HG03442 (cell line): ENCODE data around the gene DDX11.
"Not testable (repeated sequence)": the region's sequence is repeated elsewhere in the genome, so short reads cannot be mapped to it uniquely, and the experiment has no call there.

Experiments
- ATAC-seq: cut with Tn5 transposase; IDR thresholded peaks from one replicate; pipeline ENCODE4 v1.9.1; 2021; ENCODE audit warnings: mild to moderate bottlenecking, moderate library complexity; ENCODE audit not compliant: unreplicated experiment

Gene DDX11

DNA sequence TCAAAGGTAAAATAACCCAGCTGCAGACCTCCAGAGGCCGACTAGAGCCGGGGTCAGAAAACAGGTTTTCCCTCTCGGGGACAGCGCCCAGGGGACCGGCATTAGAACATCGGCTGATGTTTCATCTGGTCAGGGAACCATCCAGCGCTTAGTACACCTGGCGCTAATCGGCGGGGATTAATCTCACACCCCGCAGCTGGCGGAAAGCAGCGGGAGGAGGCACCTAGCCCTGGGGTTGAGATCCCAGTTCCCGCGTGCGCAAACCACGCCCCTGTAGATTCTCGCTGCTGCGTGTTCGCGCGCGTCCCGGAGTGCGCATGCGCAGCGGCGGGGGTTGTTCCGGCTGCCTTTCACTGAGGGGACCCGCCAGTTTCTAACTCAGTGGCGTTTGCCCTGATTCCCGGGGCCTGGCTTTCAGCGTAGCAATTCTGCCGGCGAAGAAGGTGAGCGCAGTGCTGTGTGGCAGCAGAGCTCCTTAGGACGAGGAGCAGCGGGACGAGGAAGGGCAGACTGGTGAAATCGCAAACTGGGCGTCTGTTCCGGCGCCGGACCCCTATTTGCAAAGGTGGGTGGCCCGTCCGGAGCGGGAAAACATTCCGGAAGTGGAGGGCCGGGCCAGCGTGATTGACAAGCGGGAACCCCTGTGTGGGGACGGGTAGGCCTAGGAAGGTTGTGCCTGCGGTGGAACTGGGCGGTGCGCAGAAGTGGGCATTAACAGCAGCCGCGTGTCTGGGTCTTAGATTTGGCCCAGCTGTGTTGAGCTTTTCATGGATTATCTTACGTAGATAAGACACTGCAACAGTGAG, at the start of gene DDX11:
Gene DDX11, plus strand, starts transcription at position 334 of the 806 bp plus-strand sequence. CDS start 4,534 bp downstream, outside the sequence.
- ATAC-seq, result peak; percentile 92

GRCh38 chr12:31026202-31026601, 47.5 kb upstream of the DDX11 start:
- no peak for ATAC-seq

GRCh38 chr12:31027006-31027405, 46.7 kb upstream of the DDX11 start:
- not testable (repeated sequence) for ATAC-seq

- ATAC-seq, result no peak
Observed at GRCh38 chr12:31029468-31029867, 44.2 kb upstream of the DDX11 start.

GRCh38 chr12:31029916-31030562, 43.6 kb upstream of the DDX11 start:
- ATAC-seq, result no peak

GRCh38 chr12:31031951-31032335, 41.7 kb upstream of the DDX11 start:
- no peak for ATAC-seq

DNA sequence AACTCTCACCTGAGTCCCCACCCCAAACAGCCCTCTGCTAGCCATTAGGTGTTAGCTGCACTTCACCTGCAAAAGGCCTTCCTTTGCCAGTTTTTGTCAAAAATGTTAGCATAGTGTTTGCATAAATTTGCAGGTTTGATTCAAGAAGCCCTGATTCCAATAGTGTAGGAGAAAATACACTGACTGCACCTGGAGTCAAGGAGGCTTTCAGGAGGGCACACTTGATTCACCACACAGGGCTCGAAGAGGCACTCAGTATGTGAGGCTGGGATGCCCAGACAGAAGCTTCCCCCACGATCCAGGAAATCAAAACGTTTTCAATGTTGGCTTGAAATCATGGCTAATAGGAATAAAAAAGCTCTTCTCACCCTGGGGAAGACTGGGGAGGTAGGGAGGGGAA, 40.5 kb upstream of the DDX11 start:
- ATAC-seq, result no peak

GRCh38 chr12:31033681-31034080, 40.0 kb upstream of the DDX11 start:
- ATAC-seq, result no peak

DNA sequence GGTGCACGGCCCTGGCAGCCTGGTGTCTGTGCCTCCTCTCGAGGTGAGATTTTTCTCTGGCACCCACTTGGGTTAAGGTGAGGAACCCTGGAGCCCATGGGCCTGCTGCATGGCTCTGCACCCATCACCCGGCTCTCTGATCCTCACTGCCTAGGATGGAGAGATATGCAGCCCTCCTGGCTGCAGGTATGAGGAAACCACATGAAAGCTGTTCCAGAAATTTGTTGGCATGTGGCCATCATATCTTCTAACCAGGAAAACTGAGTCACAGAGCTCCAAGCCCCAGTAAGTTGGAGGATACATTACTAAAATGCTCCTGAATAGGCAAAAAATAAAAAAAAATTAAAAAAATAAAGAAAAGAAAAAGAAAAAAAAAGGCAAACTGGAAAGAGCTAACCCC, 39.3 kb upstream of the DDX11 start:
- ATAC-seq, result no peak

- no peak for ATAC-seq
Observed at GRCh38 chr12:31035226-31035625, 38.4 kb upstream of the DDX11 start.

DNA sequence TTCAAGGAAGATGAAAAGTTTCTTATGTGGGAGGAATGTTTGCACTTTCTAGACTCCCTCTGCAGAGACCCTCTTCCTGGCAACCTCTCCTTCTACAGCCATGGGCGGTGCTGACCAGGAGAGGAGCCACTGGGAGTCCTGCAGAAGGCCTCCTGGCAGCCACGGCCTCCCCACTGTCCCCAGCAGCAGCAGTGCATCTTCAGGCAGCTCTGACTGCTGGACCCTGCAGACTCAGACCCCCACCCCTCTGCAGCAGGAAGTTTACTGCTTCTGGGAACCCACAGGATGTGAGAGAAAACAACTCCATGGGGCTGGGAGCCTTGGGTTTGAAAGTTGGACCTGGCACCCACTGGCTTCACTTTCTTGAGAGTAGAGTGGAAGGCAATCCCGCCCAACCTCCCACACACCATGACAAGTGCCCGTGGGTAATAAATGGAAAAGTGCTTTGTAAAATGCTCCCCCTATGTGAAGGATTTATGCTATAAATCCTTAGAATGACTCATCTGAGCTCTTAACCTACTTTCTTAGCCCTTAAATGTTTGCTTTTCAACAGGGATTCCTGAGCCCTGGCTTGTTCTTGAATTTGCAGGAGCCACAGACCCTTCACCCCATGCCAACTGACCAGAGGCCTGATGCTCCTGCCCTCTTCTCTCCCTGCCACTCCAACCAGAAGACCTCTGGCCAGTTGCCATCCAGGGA, 37.5 kb upstream of the DDX11 start:
- no peak for ATAC-seq

- no peak for ATAC-seq
Observed at GRCh38 chr12:31037028-31037427, 36.6 kb upstream of the DDX11 start.

DNA sequence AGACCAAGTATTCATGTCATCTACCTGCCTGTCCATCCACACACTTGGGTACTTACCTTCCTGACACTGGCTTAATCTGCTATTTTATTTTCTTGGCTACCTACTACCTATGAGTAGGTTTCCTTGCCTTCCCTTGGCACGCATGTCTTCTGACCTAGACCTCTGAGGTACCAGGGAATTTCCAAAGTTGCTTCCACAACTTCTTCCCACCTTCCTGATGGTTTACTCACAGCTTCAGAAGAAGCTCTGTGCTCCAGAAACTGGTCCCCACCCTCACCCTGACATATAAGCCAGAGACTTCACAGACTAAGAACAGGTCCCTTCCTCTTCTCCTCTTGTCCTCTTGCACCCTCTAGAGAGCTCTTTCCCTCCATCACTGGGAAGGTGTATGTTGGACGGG, 35.7 kb upstream of the DDX11 start:
- no peak for ATAC-seq

- ATAC-seq, result no peak
Observed at GRCh38 chr12:31041033-31041564, 32.6 kb upstream of the DDX11 start.

DNA sequence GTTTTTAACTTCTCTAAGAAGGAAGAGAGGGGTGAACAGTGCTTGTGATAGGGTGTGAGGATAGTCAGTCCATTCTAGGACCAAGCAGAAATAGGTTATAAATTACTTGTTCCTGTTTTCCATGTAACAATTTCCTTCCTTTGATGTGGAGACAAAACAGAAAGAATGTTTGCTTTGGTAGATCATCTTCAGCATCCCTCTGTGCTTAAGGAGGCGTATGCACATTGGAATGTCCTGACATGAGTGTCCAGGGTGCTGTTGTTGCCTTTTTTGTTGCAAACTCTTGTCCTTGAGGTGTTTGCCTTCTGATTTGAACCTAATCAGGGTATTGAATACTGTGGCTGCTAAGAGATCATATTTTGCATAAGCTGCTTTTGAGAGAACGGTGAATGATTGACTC, 23.5 kb upstream of the DDX11 start:
- not testable (repeated sequence) for ATAC-seq

DNA sequence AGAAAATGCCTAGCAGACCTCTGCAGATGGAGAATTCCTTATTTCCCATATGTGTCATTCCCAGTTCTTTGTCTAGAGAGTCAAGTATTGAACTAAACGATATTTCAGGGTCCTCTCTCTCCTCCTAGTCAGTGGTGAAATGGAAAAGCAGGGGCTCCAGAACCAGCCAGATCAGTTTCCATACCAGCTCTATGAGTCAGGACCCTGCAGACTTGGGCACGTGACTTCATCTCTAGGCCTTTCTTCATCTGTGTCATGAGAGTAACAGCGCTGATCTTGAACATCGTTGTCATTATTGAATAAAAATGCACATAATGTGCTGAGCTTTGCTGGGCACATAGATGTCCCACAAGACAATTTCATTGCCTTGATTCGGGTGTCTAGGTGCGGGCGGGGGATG, 23.1 kb upstream of the DDX11 start:
- not testable (repeated sequence) for ATAC-seq

DNA sequence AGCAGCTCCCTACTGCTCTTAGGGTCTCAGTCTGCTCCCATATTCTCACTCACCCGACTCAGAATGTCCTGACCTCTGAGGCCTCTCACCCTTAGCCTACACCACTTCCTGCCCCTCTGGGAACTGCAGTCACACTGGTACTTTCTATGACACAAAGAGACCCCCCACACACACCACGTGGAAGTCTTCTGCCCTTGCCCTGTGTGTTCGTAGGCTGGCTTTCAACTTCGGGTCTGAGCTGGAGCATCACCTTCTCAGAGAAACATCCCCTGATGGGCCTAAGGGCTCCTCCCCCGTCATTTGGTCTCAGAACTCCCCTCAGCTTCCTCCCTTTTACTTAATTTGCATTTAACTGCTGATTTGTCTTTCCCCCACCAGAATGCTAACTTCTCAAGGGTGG, 22.0 kb upstream of the DDX11 start:
- peak; percentile 75 for ATAC-seq

DNA sequence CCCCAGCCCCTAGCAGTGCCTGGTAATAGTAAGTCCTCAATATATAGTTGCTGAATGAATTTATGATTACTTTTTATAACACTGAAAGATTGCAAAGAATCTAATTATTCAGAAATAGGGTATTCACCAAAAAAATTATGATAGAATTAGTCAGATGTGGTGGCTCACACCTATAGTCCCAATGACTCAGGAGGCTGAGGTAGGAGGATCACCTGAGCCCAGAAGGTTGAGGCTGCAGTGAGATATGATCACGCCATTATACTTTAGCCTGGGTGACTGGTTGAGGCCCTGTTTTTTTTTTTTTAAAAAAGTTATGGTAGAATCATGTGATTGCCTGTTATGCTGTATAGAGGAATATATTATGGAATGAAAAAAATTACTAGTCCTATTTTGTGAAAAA, 21.5 kb upstream of the DDX11 start:
- ATAC-seq, result not testable (repeated sequence)

DNA sequence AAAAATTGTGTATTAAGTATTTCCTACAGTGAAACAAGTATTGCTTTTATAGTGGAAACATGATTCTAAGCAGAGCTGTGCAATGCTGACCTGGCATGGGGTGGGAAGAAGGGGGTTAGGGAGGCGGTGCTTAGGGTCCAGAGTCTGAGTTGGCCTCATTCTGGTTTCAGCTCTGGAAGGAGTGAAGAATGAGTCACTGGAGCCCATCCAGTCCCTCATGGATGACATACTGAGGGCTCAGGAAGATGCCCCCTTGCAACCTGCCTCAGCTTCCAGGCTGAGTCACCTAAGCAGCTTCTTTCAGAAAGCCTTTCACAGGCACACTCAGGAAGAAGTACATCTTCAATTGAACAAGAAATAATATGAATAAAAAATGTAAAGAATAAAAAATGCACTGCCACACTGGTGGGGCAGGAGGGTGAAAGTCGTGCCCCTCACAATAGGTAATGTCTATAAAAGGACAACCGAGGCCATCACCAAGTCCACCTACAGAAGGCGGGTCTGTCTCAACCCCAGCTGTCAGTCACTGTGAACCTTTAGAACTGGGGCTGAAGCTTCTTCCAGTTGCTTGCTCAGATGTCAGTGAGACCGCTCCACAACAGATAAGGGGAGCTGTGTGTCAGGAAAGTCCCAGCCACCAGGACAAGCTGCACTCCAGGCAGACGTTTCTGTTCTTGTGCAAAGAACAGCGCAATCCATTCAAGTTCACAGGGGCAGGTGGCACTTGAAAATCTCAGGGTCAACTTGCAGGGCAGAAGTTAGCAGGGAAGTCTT, 20.8 kb upstream of the DDX11 start:
- ATAC-seq, result not testable (repeated sequence)

- ATAC-seq, result not testable (repeated sequence)
Observed at GRCh38 chr12:31053944-31054343, 19.7 kb upstream of the DDX11 start.

- ATAC-seq, result no peak
Observed at GRCh38 chr12:31057671-31058070, 16.0 kb upstream of the DDX11 start.
